PC-9 (cell line): ENCODE data around the gene ASZ1. TPM values are rescaled to one million over a fixed set of nuclear protein-coding genes. Genes with fewer than 3 reads are reported as not detected.

Experiments
- BruUV-seq: library from RNA; stranded (reverse); fragments of 400-500 nt; replicated peaks from 2 replicates; lab custom pipeline; 2021; lab: Mats Ljungman, UMichigan
- CTCF ChIA-PET: fragments of 300-600 bp; sonication (Branson Sonifier 250); formaldehyde crosslinking; loops from one replicate; lab custom pipeline; 2022; ENCODE audit warnings: antibody characterized with exemption; lab: Charles Lee
- POLR2A ChIA-PET: fragments of 300-600 bp; sonication (Branson Sonifier 250); formaldehyde crosslinking; loops from one replicate; lab custom pipeline; 2022; ENCODE audit warnings: antibody characterized with exemption; ENCODE audit not compliant: unreplicated experiment; lab: Charles Lee
- DNase-seq, 2 experiments: peaks; one replicate each; pipeline versions ENCODE4 v3.0.0 to v3.0.0-alpha.2; 2015 to 2022; ENCODE audit warnings: mixed read lengths in 1 of 2
- H2AFZ ChIP-seq: fragments of 200-600 bp; sonication (generic); 2 replicates; pipeline ENCODE4 v1.8.1; 2017; ENCODE audit warnings: antibody characterized with exemption
- H3F3A ChIP-seq: fragments of 200-600 bp; sonication (generic); 2 replicates; pipeline ENCODE4 v1.8.1; 2017; ENCODE audit warnings: antibody characterized with exemption, mild to moderate bottlenecking, low read depth; ENCODE audit not compliant: insufficient read depth
- H3K27ac ChIP-seq: fragments of 200-600 bp; sonication (generic); 2 replicates; pipeline ENCODE4 v1.6.1; 2016; ENCODE audit warnings: mixed run types
- H3K27me3 ChIP-seq: fragments of 200-600 bp; sonication (generic); 2 replicates; pipeline ENCODE4 v1.6.1; 2016; ENCODE audit warnings: low read depth, mixed run types; ENCODE audit not compliant: insufficient read depth
- H3K36me3 ChIP-seq: fragments of 200-600 bp; sonication (generic); 2 replicates; pipeline ENCODE4 v1.6.1; 2016; ENCODE audit warnings: low read depth, mixed run types
- H3K4me1 ChIP-seq: fragments of 200-600 bp; sonication (generic); replicated peaks from 2 replicates; pipeline ENCODE4 v1.6.1; 2016; ENCODE audit warnings: mixed run types; ENCODE audit not compliant: insufficient read depth
- H3K4me2 ChIP-seq: fragments of 200-600 bp; sonication (generic); 2 replicates; pipeline ENCODE4 v1.6.1; 2017; ENCODE audit warnings: mixed run types
- H3K4me3 ChIP-seq: fragments of 200-600 bp; sonication (generic); 2 replicates; pipeline ENCODE4 v1.6.1; 2016; ENCODE audit warnings: mixed run types
- H3K79me2 ChIP-seq: fragments of 200-600 bp; sonication (generic); 2 replicates; pipeline ENCODE4 v1.6.1; 2017; ENCODE audit warnings: low read depth, mixed run types
- H3K9me2 ChIP-seq: fragments of 200-600 bp; sonication (generic); 2 replicates; pipeline ENCODE4 v1.8.1; 2017; ENCODE audit warnings: mild to moderate bottlenecking; ENCODE audit not compliant: insufficient read depth
- H3K9me3 ChIP-seq: fragments of 200-600 bp; sonication (generic); 2 replicates; pipeline ENCODE4 v1.8.1; 2016; ENCODE audit warnings: low read depth; ENCODE audit not compliant: insufficient read depth
- H4K20me1 ChIP-seq: fragments of 200-600 bp; sonication (generic); 2 replicates; pipeline ENCODE4 v1.8.1; 2017; ENCODE audit not compliant: insufficient read depth
- EZH2 ChIP-seq: fragments of 200-600 bp; sonication (generic); IDR thresholded peaks from 2 replicates; pipeline ENCODE4 v1.8.0; 2017; ENCODE audit warnings: antibody characterized with exemption, low read depth
- intact Hi-C: fragments of 100-400 bp; cut with micrococcal nuclease; formaldehyde crosslinking; loops from one replicate; pipeline ENCODE4 v1.10.0; 2022; ENCODE audit not compliant: unreplicated experiment
- total RNA-seq: library from RNA; stranded (reverse); gene quantifications from 2 replicates; pipeline ENCODE4 v1.2.3, GENCODE V29; 2021
- TF ChIP-seq, protein P1 (sequence below): fragments of 200-600 bp; sonication (generic); conservative IDR thresholded peaks from 2 replicates; pipeline ENCODE4 v1.6.1; 2017; ENCODE audit warnings: mixed run types, antibody characterized with exemption, mild to moderate bottlenecking, moderate library complexity

The ASZ1 gene
- total RNA-seq, 1 experiment from 2014 or later, result not detected

DNA sequence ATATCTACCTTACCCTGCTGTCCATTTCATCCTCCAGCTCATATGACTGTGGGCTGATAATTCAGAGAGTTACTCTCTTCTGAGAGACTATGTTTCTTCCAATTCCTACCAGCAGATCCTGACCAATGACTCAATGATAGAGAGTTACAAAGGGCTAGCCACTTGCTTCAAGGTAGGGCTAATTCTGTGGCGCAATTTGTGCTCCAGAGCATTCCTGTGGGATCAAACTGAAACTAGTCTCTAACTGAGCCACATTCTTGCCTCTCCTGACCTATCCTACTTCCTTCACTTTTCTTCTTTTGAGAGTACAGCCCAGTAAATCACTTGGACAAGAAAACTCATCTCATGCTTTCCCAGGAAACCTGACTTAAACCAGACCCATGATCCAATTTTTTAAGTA, 17.9 kb upstream of the ASZ1 start:
- no peaks in the 10 kb centered on the region for H3K79me2 ChIP-seq
- intact Hi-C loops, result no loop called here
- H3K4me2 ChIP-seq, result no peak overlapping the region
- TF ChIP-seq EZH2, result no peak
- TF ChIP-seq, protein P1, sequence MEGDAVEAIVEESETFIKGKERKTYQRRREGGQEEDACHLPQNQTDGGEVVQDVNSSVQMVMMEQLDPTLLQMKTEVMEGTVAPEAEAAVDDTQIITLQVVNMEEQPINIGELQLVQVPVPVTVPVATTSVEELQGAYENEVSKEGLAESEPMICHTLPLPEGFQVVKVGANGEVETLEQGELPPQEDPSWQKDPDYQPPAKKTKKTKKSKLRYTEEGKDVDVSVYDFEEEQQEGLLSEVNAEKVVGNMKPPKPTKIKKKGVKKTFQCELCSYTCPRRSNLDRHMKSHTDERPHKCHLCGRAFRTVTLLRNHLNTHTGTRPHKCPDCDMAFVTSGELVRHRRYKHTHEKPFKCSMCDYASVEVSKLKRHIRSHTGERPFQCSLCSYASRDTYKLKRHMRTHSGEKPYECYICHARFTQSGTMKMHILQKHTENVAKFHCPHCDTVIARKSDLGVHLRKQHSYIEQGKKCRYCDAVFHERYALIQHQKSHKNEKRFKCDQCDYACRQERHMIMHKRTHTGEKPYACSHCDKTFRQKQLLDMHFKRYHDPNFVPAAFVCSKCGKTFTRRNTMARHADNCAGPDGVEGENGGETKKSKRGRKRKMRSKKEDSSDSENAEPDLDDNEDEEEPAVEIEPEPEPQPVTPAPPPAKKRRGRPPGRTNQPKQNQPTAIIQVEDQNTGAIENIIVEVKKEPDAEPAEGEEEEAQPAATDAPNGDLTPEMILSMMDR, result no peak
- peak in 1 of 2 experiments; percentile 20 for DNase-seq
- no peaks in the 10 kb centered on the region for H3K9me3 ChIP-seq
- no peaks in the 10 kb centered on the region for H3K9me2 ChIP-seq
- H3K36me3 ChIP-seq, result no peaks in the 10 kb centered on the region
- no peaks in the 10 kb centered on the region for H3K4me1 ChIP-seq
- POLR2A ChIA-PET, result no interaction called here
- BruUV-seq, result no TSS peak
- H3K4me3 ChIP-seq, result no peak overlapping the region
- no peak overlapping the region for H3K27ac ChIP-seq
- no peaks in the 10 kb centered on the region for H3F3A ChIP-seq
- no peaks in the 10 kb centered on the region for H3K27me3 ChIP-seq
- H2AFZ ChIP-seq, result no peak overlapping the region
- CTCF ChIA-PET, result no interaction called here
- no peaks in the 10 kb centered on the region for H4K20me1 ChIP-seq

DNA sequence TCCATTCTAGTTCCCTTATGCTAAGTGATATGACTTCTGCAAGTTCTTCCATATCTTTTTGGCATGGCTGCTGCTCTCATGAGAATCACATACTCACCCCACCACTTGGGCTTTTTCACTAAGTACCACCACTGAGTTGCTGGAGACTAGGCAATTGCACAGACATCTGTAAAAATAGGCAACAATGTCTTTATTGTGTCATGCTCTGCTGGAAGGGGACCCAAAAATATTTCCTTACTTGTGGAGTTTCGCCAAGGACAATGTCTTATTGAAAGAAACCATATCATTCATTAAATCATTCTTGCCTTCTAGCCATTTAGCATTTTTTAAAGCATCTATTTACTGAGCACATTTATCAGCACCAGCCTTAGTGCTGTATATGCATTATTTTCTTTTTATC, 17.4 kb upstream of the ASZ1 start:
- Histone ChIP-seq H4K20me1 (no peaks in the 10 kb centered on the region), H3K27me3 (no peaks in the 10 kb centered on the region), H2AFZ (no peak overlapping the region), H3K79me2 (no peaks in the 10 kb centered on the region), H3K4me2 (no peak overlapping the region), H3K27ac (no peak overlapping the region), H3K9me2 (no peaks in the 10 kb centered on the region), H3K4me1 (no peaks in the 10 kb centered on the region), H3K9me3 (no peaks in the 10 kb centered on the region), H3K4me3 (no peak overlapping the region), H3K36me3 (no peaks in the 10 kb centered on the region), H3F3A (no peaks in the 10 kb centered on the region)
- no peak for DNase-seq
- intact Hi-C loops, result no loop called here
- TF ChIP-seq EZH2, result no peak
- TF ChIP-seq, protein P1, result no peak
- POLR2A ChIA-PET, result no interaction called here
- CTCF ChIA-PET, result no interaction called here
- BruUV-seq, result no TSS peak

DNA sequence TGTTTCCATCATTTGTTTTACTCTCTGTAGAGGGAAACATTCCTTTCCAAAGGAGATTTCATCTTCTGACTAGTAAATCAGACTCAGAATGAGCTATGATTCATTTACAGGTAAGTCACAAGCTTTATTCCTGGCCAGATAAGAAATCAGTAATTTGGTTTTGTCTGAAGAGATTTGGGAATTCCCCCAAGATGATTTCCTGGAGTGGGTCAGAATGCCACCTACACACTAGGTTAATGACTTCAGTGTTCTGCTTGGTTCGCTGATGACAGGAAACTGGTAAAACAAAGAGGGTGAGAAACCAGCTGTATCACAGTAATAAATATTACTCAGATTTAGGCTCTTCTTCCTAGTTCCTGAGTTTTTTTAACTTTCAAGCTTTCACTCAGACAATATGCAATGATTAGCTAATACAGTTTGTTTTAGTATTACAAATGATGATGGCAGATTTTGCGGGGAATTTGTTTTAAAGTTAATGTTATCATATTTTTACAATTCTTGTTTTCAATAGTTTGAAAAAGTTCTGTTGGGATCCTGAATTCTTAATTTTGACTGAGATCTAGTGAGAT, 8.3 kb upstream of the ASZ1 start:
- no peaks in the 10 kb centered on the region for H3F3A ChIP-seq
- intact Hi-C loops, result no loop called here
- no peaks in the 10 kb centered on the region for H3K9me2 ChIP-seq
- ChIA-PET POLR2A (interaction anchor here (0.6 to 0.7 kb wide), 4 partner anchors 23 to 754 kb away, joined by 3 to 13 read pairs (median 6); no protein-coding TSS in a partner anchor), CTCF (interaction anchor here (0.6 to 0.9 kb wide), 2 partner anchors 112 to 280 kb away, joined by 4 to 7 read pairs; no protein-coding TSS in a partner anchor)
- no peaks in the 10 kb centered on the region for H3K4me1 ChIP-seq
- H3K9me3 ChIP-seq, result no peaks in the 10 kb centered on the region
- H3K36me3 ChIP-seq, result no peaks in the 10 kb centered on the region
- no peaks in the 10 kb centered on the region for H4K20me1 ChIP-seq
- no TSS peak for BruUV-seq
- peak; percentile 12 to 39 for DNase-seq
- TF ChIP-seq, protein P1, result no peak
- no peak for TF ChIP-seq EZH2
- H3K4me2 ChIP-seq, result no peak overlapping the region
- no peak overlapping the region for H3K4me3 ChIP-seq
- H3K79me2 ChIP-seq, result no peaks in the 10 kb centered on the region
- no peak overlapping the region for H2AFZ ChIP-seq
- H3K27me3 ChIP-seq, result no peaks in the 10 kb centered on the region
- H3K27ac ChIP-seq, result no peak overlapping the region
